Right atrium auricular region (tissue), 2 donors: ENCODE data around the gene MDN1. TPM values are rescaled to one million over a fixed set of nuclear protein-coding genes. Genes with fewer than 3 reads are reported as not detected.

Experiments
- DNase-seq: peaks from one replicate; pipeline ENCODE4 v3.0.0-alpha.2; 2019; ENCODE audit warnings: low spot score
- H3K27ac ChIP-seq, 2 donors: fragments of 200-600 bp; sonication (generic); 1 replicate in 1 of 2; 2 replicates in 1 of 2; pipeline ENCODE4 v1.5.1; 2016 to 2019
- H3K27me3 ChIP-seq, 2 donors: fragments of 200-600 bp; sonication (generic); one replicate each; pipeline versions ENCODE4 v1.5.1 to v1.6.0; 2017 to 2019
- H3K36me3 ChIP-seq: fragments of 200-600 bp; sonication (generic); one replicate; pipeline ENCODE4 v1.5.1; 2016
- H3K4me1 ChIP-seq, 2 donors: fragments of 200-600 bp; sonication (generic); one replicate each; pipeline versions ENCODE4 v1.5.1 to v1.6.0; 2017 to 2019
- H3K4me3 ChIP-seq, 2 donors: fragments of 200-600 bp; sonication (generic); 1 replicate in 1 of 2; 2 replicates in 1 of 2; pipeline ENCODE4 v1.5.1; 2017 to 2019; ENCODE audit warnings: mild to moderate bottlenecking in 1 of 2, moderate library complexity in 1 of 2
- H3K9me3 ChIP-seq, 2 donors: fragments of 200-600 bp; sonication (generic); one replicate each; pipeline ENCODE4 v1.5.1; 2019
- total RNA-seq, 2 donors: library from RNA; depleted of rRNA; stranded (reverse); fragments of >200 nt; gene quantifications; one replicate each; pipeline ENCODE4 v1.1.0, GENCODE V29; 2016
- TF ChIP-seq, protein P1 (sequence below), 2 donors: fragments of 200-600 bp; sonication (generic); IDR thresholded peaks; one replicate each; pipeline ENCODE4 v1.5.1; 2019; ENCODE audit warnings: antibody characterized with exemption in 2 of 2

Gene MDN1
- total RNA-seq, 2 donors from 2014 or later, result 15.2 to 17.4 TPM

DNA sequence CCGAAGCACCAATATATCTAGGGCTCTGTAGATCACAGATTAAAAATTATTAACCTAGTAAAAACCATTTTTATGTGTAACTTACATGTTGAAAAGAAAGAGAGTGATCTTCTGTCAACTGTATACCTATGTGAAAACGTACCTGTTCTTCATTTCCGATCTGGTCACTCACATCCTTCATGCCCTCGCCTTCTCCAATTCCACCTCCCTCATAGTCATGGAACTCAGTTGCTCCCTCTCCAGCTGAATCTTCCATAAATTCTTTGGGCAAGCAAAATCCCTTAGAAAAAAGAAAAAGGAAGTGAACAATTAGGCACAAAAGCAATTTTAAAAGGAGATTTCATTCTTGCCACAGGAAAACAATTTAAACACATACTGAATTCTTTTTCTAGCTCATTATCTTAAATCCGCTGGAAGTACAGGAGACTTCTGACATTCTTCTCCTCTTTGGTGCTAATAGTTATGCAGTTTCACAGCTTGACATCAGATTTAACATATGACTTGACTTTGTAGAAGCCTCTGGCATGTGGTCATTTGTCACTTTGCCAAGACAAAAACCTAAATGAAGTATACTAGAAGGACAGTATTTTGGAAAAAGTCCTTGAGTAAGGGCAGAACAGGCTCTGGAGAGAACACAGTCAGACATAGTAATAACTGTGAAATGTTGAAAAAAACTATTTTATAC, 151.6 kb downstream of the MDN1 start:
- no peak overlapping the region for H3K27ac ChIP-seq
- no peaks in the 10 kb centered on the region for H3K9me3 ChIP-seq
- no peak for DNase-seq
- TF ChIP-seq, protein P1, sequence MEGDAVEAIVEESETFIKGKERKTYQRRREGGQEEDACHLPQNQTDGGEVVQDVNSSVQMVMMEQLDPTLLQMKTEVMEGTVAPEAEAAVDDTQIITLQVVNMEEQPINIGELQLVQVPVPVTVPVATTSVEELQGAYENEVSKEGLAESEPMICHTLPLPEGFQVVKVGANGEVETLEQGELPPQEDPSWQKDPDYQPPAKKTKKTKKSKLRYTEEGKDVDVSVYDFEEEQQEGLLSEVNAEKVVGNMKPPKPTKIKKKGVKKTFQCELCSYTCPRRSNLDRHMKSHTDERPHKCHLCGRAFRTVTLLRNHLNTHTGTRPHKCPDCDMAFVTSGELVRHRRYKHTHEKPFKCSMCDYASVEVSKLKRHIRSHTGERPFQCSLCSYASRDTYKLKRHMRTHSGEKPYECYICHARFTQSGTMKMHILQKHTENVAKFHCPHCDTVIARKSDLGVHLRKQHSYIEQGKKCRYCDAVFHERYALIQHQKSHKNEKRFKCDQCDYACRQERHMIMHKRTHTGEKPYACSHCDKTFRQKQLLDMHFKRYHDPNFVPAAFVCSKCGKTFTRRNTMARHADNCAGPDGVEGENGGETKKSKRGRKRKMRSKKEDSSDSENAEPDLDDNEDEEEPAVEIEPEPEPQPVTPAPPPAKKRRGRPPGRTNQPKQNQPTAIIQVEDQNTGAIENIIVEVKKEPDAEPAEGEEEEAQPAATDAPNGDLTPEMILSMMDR (IDR thresholded peaks at IDR 0.05), result no peak
- H3K4me3 ChIP-seq, result no peak overlapping the region
- H3K36me3 ChIP-seq, result peaks cover 41% of the 10 kb centered on the region
- peaks cover 0 to 32% of the 10 kb centered on the region in 2 donors for H3K4me1 ChIP-seq
- no peaks in the 10 kb centered on the region for H3K27me3 ChIP-seq

DNA sequence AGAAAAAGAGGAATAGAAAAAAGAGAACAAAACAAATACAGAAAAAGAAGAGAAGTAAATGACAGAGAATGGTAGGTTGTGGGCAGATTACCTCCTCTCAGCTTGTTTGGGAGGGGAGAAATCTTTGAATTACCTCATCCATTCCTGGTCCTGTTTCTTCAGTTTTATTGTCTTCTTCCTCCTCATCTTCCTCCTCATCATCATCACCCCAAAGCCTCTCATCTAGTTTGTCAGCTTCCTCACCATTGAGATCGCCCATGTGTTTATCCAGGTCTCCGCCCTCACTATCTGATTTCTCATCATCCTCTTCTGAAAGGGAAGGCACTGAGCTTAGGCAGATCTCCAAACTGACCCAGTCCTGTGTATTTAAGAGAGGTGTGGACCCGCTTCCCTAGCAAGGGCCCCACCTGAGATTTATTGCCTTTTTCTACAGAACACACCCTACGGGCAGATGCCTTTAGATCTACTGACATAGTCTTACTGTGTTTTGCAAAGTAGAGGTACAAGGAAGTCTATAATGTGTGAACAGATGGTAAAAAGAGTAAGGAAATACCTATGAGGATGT, 156.9 kb downstream of the MDN1 start:
- Histone ChIP-seq H3K27me3 (no peaks in the 10 kb centered on the region), H3K4me3 (no peak overlapping the region), H3K36me3 (peaks cover 63% of the 10 kb centered on the region), H3K4me1 (no peaks in the 10 kb centered on the region), H3K27ac (no peak overlapping the region), H3K9me3 (no peaks in the 10 kb centered on the region)
- TF ChIP-seq, protein P1 (IDR thresholded peaks at IDR 0.05), result no peak
- DNase-seq, result no peak

DNA sequence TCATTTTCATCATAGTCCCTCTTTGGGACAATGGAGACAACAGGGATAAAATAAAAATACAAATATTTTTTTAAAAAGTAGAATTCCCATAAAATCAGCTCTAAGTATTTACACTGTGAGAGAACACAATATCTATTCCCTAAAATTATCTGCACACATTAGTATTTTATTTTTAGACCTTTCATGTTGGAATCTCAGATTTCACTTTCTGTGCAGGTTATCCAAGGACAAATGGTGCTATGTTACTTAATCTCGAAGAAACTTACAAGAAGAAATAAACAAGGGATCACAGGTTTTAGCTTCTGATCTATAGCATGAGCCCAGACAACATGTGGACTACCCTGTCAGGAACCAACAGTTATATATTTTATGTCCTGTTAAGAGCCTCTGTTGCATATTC, 158.0 kb downstream of the MDN1 start:
- TF ChIP-seq, protein P1 (IDR thresholded peaks at IDR 0.05), result no peak

GRCh38 chr6:89660981-89661380, 158.6 kb downstream of the MDN1 start:
- Histone ChIP-seq H3K27ac (no peak overlapping the region), H3K27me3 (no peaks in the 10 kb centered on the region), H3K9me3 (no peaks in the 10 kb centered on the region), H3K4me3 (no peak overlapping the region), H3K36me3 (peaks cover 64% of the 10 kb centered on the region), H3K4me1 (no peaks in the 10 kb centered on the region)
- no peak for DNase-seq
- TF ChIP-seq, protein P1 (IDR thresholded peaks at IDR 0.05), result no peak

More for the DNA sequence above, 158.0 kb downstream of the MDN1 start:
- no peaks in the 10 kb centered on the region for H3K9me3 ChIP-seq
- no peak overlapping the region for H3K4me3 ChIP-seq
- DNase-seq, result no peak
- H3K27me3 ChIP-seq, result no peaks in the 10 kb centered on the region
- no peaks in the 10 kb centered on the region for H3K4me1 ChIP-seq
- peaks cover 63% of the 10 kb centered on the region for H3K36me3 ChIP-seq
- no peak overlapping the region for H3K27ac ChIP-seq

DNA sequence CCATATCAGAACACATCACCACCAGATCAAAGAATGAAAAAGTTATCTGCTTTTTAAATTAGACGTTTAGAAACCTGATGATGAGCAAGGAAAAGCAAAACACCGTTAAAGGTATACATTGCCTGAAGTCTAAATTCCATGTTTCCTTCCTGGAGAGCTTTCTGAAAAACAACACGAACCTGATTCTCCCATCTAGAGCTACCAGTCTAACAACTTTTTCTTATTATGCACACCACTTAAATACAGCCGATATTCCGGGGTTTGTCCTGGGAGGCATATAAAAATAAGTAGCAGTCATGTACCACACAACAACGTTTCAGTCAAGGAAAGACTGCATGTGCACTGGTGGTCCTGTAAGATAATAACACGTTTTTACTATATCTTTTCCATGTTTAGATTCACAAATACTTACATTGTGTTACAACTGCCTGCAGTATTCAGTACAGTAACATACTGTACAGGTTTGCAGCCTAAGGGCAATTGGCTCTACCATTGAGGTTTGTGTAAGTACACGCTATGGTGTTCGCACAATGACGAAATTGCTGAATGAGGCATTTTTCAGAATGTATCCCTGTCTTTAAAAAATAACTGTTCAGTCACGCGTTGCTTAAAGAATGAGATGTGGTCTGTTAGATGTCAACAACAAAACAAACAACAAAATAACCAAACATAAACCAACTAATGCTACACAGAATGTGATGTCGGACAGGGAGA, 162.0 kb downstream of the MDN1 start:
- Histone ChIP-seq H3K4me1 (no peaks in the 10 kb centered on the region), H3K9me3 (no peaks in the 10 kb centered on the region), H3K27ac (no peak overlapping the region), H3K36me3 (peaks cover 86% of the 10 kb centered on the region), H3K4me3 (no peak overlapping the region), H3K27me3 (no peaks in the 10 kb centered on the region)
- DNase-seq, result no peak
- TF ChIP-seq, protein P1 (IDR thresholded peaks at IDR 0.05), result no peak
